Heart left ventricle (tissue), 16 donors: ENCODE measurements around the gene RNF32. TPM values are rescaled to one million over a fixed set of nuclear protein-coding genes. Genes with fewer than 3 reads are reported as not detected.
"Not testable (repeated sequence)": the region's sequence is repeated elsewhere in the genome, so short reads cannot be mapped to it uniquely, and the experiment has no call there.

Experiments
- ATAC-seq, 4 donors: fragments of 200-7000 bp; cut with Tn5 transposase; one replicate each; pipeline ENCODE4 v1.9.1; 2020 to 2022; ENCODE audit warnings: moderate library complexity in 4 of 4, mild to moderate bottlenecking in 3 of 4, moderate number of reproducible peaks in 1 of 4
- DNase-seq, 5 donors: peaks; one replicate each; pipeline ENCODE4 v3.0.0-alpha.2; 2020
- H3K27ac ChIP-seq, 12 donors: fragments of 200-600 bp; sonication (generic) in 4 of 12; one replicate each; pipeline versions ENCODE4 v1.5.0 to v1.8.0; 2016 to 2022; ENCODE audit warnings: mild to moderate bottlenecking in 2 of 12
- H3K27me3 ChIP-seq, 9 donors: fragments of 200-600 bp; sonication (generic) in 2 of 9; one replicate each; pipeline versions ENCODE4 v1.5.1 to v1.8.0; 2016 to 2022; ENCODE audit warnings: mild to moderate bottlenecking in 3 of 9
- H3K36me3 ChIP-seq, 9 donors: fragments of 200-600 bp; sonication (generic) in 2 of 9; one replicate each; pipeline versions ENCODE4 v1.5.0 to v1.8.0; 2018 to 2022; ENCODE audit warnings: mild to moderate bottlenecking in 2 of 9
- H3K4me1 ChIP-seq, 12 donors: fragments of 200-600 bp; sonication (generic) in 4 of 12; one replicate each; pipeline versions ENCODE4 v1.5.0 to v1.8.0; 2016 to 2022; ENCODE audit warnings: mild to moderate bottlenecking in 3 of 12
- H3K4me3 ChIP-seq, 12 donors: fragments of 200-600 bp; sonication (generic) in 4 of 12; one replicate each; pipeline versions ENCODE4 v1.5.0 to v1.8.0; 2017 to 2022; ENCODE audit warnings: mild to moderate bottlenecking in 9 of 12, moderate library complexity in 4 of 12
- H3K9me3 ChIP-seq, 12 donors: fragments of 200-600 bp; sonication (generic) in 4 of 12; one replicate each; pipeline versions ENCODE4 v1.5.0 to v1.8.0; 2016 to 2022; ENCODE audit warnings: mild to moderate bottlenecking in 1 of 12
- CTCF ChIP-seq, 12 donors: fragments of 200-600 bp; sonication (generic) in 4 of 12; IDR thresholded peaks; one replicate each; pipeline versions ENCODE4 v1.5.0 to v1.8.0; 2018 to 2022; ENCODE audit warnings: antibody characterized with exemption in 12 of 12, mild to moderate bottlenecking in 5 of 12
- POLR2A ChIP-seq, 2 donors: fragments of 450-650 bp; IDR thresholded peaks; one replicate each; pipeline ENCODE4 v1.6.1; 2017; ENCODE audit warnings: antibody characterized with exemption in 2 of 2, mild to moderate bottlenecking in 2 of 2, moderate library complexity in 2 of 2
- whole genome bisulfite sequencing, 4 donors: extraction: QIAGEN DNeasy Blood & Tissue Kit in 2 of 4; methylation state at CpG; one replicate each; pipeline versions ENCODE4 v1.1.5 to v1.1.7; 2013 to 2018; 5-methylcytosine and 5-hydroxymethylcytosine counted together
- intact Hi-C, 10 donors: fragments of 100-400 bp; cut with DNase I; formaldehyde crosslinking; loops; one replicate each; pipeline versions ENCODE4 v1.11.1 to v1.14.2; 2022
- polyA plus RNA-seq, 2 donors: library from polyadenylated mRNA; stranded (reverse); fragments of 200-250 nt; gene quantifications; one replicate each; pipeline ENCODE4 v1.2.3, GENCODE V29; 2013
- total RNA-seq, 9 donors: library from RNA; depleted of rRNA in 2 of 9; stranded (reverse); fragments of >200 nt in 2 of 9; fragmentation: NEBNext Ultra II Directional in 3 of 9; extraction: Animal tissue kit (Norgen Biotek cat#: 25700) in 3 of 9; gene quantifications; one replicate each; pipeline versions ENCODE4 v1.1.0 to v1.2.4, GENCODE V29; 2016 to 2023
- donor health status: ischemic (EF 13 %, LVEDD 7.1; RV severe dilation, severe dysfunction).
- donor health status: healthy with polysubstance abuse.
- donor health status: DM: no; HTN: yes; CAD: no.
- donor health status: DM: no; HTN: no; CAD: no.
- donor health status: ischemic (EF 25% LVEDD 6.9; RV normal size, moderate dysfunction).
- donor health status: ischemic (EF 25% LVEDD 5.7; RV mildly dilated, moderate dysfunction).
- donor health status: healthy.
- donor health status: DM: yes; HTN: yes; CAD: no.
- donor health status: ischemic (EF 35%, LVEDD 5.7; RV mildly dilated, moderate dysfunction).
- donor health status: nonischemic (EF 11% LVEDD 7.7; RV severe dilation, severe dysfunction).
- donor health status: DM: yes; HTN: yes; CAD: no.
- donor health status: PGD.
- donor health status: ischemic (EF 29% LVEDD 5.4; RV normal size, mild dysfunction).
- donor health status: nonischemic (EF 23%, LVEDD 6.1; RV moderate dilation, normal function).

The RNF32 gene
- total and polyA plus RNA-seq, 11 donors, result 0.19 to 0.75 (median 0.33) TPM; not detected in 4

GRCh38 chr7:156639426-156640256 is 933 bp upstream of the RNF32 start:
- DNase-seq (peak in 1 of 5 donors; percentile 72), ATAC-seq (peak in 3 of 4 donors; percentile 4 to 20 (median 6))
- Histone ChIP-seq H3K27ac (peak overlapping the region in 9 of 12 donors; percentile 6 to 80 (median 59)), H3K27me3 (peaks cover 0 to 9% (median 0%) of the 10 kb centered on the region in 9 donors), H3K36me3 (no peaks in the 10 kb centered on the region), H3K4me1 (peaks cover 0 to 21% (median 5%) of the 10 kb centered on the region in 12 donors), H3K9me3 (peaks cover 0 to 27% (median 0%) of the 10 kb centered on the region in 12 donors), H3K4me3 (peak overlapping the region; percentile 63 to 85 (median 79))
- intact Hi-C loops, result no loop called here
- WGBS, 4 donors, result 46 to 62% (median 47%) methylated on average over 28 to 52 of the region's 52 CpGs
- no peak for TF ChIP-seq POLR2A (IDR thresholded peaks at IDR 0.05)

- Histone ChIP-seq H3K27me3 (peaks cover 0 to 9% (median 0%) of the 10 kb centered on the region in 9 donors), H3K36me3 (no peaks in the 10 kb centered on the region), H3K9me3 (peaks cover 0 to 27% (median 0%) of the 10 kb centered on the region in 12 donors), H3K4me3 (peak overlapping the region; percentile 63 to 85 (median 79)), H3K4me1 (peaks cover 0 to 21% (median 5%) of the 10 kb centered on the region in 12 donors), H3K27ac (peak overlapping the region in 10 of 12 donors; percentile 40 to 80 (median 60))
- ATAC-seq (peak in 3 of 4 donors; percentile 14 to 47 (median 31)), DNase-seq (peak in 2 of 5 donors; percentile 8 to 73)
- intact Hi-C loops, result no loop called here
- TF ChIP-seq CTCF (IDR thresholded peaks at IDR 0.05), result no peak
- TF ChIP-seq POLR2A (IDR thresholded peaks at IDR 0.05), result no peak
- WGBS, 4 donors, result 6 to 11% (median 9%) methylated on average over 27 to 30 of the region's 30 CpGs
Measured at GRCh38 chr7:156640949-156641485, 443 bp downstream of the RNF32 start.

- Histone ChIP-seq H3K4me1 (peaks cover 0 to 21% (median 5%) of the 10 kb centered on the region in 12 donors), H3K36me3 (no peaks in the 10 kb centered on the region), H3K4me3 (no peak overlapping the region), H3K9me3 (peaks cover 0 to 20% (median 0%) of the 10 kb centered on the region in 12 donors), H3K27me3 (peaks cover 0 to 9% (median 0%) of the 10 kb centered on the region in 9 donors), H3K27ac (no peak overlapping the region)
- intact Hi-C loops, result no loop called here
- 75 to 86% (median 79%) methylated on average over 13 of the region's 13 CpGs for WGBS, 4 donors
- TF ChIP-seq CTCF (IDR thresholded peaks at IDR 0.05), result no peak
- no peak for TF ChIP-seq POLR2A (IDR thresholded peaks at IDR 0.05)
- ATAC-seq (no peak), DNase-seq (no peak)
Measured at GRCh38 chr7:156642306-156643045, 1.9 kb downstream of the RNF32 start.

GRCh38 chr7:156647330-156647729 is 6.8 kb downstream of the RNF32 start:
- H3K4me1 ChIP-seq, H3K4me3 ChIP-seq, ATAC-seq, DNase-seq, H3K36me3 ChIP-seq, H3K27ac ChIP-seq, intact Hi-C loops, H3K9me3 ChIP-seq: not testable (repeated sequence)
- 93 to 94% (median 93%) methylated on average over 5 of the region's 5 CpGs for WGBS, 4 donors
- peaks cover 0 to 27% (median 12%) of the 10 kb centered on the region in 9 donors for H3K27me3 ChIP-seq
